NCI-H748 (cell line): Measurements from ENCODE around the gene MT1E.
"Not testable (repeated sequence)": the region's sequence is repeated elsewhere in the genome, so short reads cannot be mapped to it uniquely, and the experiment has no call there.

Experiments used
- DNase-seq: peaks from one replicate; lab custom pipeline; 2025; ENCODE audit not compliant: unreplicated experiment; lab: John Stamatoyannopoulos, UW

MT1E gene

DNA sequence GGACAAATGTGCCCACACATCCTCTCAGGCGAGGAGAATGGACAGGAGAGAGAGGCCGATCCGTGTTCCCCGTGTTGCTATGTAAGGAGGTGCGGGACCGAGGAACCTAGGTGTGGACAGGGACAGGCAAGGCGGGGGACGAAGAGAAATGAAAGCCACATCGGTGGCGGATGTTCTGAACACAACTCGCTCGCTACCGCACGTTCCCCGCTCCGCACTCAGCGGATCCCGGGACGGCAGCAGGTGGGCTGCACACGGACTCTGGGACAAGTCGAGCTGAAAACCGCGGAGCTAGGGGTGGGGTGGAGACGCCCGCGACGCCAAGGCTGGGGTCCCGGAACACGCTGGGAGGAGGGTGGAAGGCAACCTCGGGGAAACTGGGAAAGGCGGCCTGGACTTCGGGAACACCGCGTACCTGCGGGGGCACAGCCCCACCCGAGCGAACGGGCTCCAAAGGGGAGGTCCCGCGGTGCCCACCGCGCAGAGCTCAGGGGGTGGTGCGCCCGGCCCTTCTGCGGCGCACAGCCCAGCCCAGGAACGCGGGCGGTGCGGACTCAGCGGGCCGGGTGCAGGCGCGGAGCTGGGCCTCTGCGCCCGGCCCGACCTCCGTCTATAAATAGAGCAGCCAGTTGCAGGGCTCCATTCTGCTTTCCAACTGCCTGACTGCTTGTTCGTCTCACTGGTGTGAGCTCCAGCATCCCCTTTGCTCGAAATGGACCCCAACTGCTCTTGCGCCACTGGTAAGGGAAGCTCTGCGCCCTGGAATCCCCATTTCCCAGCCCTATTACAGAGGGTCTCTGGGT, at the start of gene MT1E:
Gene MT1E (plus strand): TSS at position 642 of the 803 bp plus-strand sequence. CDS start 71 bp downstream, at position 713.
- peak; percentile 3 for DNase-seq

DNA sequence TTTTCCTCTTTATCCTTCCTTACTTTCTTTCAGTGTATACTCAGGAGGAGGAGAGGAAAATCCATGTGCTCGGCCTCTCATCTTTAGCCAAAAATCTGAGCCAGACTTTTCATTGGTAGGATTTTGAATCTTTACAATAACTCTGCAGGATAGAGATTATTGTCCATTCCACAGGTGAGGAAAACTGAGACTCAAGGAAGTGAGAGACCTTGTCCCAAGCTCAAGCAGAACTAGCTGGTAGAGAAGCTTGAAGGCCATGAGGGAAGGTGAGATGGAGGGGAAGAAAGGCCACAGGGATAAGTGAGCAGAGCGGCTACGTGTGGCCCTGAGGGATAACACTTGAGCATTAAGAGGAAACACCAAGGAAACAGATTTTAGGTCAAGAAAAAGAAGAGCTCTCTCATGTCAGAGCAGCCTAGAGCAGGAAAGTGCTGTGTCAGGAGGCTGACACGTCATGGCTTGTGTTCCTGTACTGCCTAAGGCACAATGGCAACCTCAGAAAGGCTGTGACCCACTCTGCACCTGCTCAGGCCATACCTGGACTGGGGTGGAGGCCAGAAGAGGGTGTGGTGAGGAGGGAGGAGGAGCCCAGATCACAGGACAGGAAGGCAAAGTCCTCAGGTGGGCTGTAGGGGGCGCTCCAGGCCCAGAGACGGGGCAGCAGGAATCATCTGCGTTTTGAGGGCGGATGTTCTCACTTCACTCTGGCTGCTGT, 48.8 kb upstream of the MT1E start:
- DNase-seq, result peak; percentile 61

DNA sequence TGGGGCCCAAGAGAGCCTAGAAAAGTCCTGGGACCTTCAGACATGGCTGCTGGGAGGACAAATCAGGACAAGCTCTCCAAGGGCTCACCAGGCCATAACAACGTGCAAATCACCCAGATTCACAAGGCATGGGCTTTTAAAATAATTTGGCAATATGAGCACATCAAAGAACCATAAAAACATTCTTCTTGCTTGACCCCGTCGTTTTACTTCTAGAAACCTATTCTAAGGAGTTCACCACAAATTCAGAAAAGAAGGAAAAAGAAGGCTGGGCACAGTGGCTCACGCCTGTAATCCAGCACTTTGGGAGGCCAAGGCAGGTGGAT, 48.3 kb upstream of the MT1E start:
- no peak for DNase-seq

DNA sequence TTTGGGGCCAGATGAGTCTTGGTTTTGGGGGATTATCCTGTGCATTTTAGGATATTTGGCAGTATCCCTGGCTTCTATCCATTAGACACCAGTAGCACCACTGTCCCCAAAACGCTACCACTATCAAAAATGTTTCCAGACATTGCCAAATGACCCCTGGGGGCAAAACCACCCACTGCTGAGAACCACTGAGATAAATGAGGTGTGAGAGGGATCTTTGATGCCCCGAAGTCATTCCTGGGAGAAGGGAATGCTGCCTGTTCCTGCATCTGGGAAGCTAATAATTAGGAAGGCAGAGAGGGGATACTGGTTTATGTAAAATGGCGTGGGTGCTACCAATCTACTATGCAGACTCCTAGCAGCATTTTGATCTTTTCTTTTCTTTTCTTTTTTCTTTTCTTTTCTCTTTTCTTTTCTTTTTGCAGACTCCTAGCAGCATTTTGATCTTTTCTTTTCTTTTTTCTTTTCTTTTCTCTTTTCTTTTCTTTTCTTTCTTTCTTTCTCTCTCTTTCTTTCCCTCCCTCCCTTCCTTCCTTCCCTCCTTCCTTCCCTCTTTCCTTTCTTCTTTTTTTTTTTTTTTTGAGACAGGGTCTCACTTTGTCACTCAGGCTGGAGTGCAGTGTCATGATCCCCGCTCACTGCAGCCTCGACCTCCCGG, 45.1 kb upstream of the MT1E start:
- no peak for DNase-seq

DNA sequence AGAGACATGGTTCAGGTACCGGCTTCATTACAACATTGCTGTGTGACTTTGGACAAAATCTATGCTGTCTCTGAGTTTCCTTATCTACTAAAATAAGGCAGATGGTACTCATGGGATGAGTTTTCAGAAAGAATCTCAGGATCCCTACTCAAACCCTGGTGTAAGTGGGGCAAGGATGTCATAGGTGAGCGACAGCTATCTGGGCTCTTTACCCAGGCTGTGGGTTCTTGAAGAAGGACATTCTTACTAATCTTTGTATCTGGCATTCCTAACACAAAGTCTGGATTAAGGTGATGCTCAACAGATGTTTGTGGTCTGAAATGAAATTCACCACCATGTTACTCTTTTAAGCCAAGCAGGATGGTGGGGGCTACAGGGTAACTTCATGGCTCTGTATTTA, 42.7 kb upstream of the MT1E start:
- DNase-seq, result not testable (repeated sequence)

DNA sequence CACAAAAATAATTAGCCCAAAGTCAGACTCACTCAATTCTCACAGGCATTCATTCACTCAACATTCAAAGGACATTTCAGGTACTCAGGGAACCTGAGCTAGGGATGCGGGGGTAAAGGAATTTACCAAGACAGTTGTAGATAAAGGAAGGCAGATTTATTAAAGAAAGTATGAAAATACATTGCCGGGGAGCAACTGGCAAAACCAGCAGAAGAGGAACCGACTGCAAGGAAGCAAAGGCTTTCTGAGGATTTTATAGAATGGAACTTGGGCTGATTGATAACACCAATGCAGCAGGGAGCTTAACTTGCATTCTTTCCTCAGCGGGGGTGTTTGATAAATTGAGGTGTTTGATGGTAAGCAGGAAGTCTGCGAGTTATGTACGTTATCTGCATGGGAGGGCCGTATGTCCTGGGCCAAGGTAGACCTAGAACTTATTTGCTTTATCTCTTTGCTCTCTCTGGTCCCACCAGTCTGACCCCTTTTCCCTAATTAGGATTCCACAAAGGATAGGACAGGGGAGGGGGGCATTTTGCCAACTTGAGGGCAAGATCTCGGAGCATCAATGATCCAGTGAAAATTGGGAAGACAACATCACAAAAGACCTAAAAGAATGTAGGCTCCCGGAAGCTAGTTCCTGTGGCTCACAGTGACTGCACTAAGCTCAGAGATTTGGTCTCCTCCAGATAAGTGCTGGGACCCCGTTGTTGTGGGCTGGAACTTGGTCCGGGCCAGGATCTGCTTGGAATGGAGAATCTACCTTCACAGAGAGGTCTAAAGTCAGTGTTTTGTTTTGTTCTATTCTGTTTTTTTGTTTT, 42.0 kb upstream of the MT1E start:
- DNase-seq, result no peak

DNA sequence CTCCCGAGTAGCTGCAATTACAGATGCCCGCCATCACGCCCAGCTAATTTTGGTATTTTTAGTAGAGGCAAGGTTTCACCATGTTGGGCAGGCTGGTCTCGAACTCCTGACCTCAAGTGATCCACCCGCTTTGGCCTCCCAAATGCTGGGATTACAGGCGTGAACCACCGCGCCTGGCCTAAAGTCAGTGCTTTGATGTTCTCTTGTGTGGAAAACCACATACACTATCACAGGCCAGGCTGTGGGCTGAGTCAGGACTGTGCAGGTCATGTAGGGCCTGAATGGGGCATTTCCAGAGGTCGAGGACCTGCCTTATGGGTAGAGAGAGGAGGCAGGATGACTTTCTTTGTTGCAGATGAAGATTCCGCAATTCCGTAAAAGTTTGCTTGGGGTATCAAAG, 41.3 kb upstream of the MT1E start:
- no peak for DNase-seq

DNA sequence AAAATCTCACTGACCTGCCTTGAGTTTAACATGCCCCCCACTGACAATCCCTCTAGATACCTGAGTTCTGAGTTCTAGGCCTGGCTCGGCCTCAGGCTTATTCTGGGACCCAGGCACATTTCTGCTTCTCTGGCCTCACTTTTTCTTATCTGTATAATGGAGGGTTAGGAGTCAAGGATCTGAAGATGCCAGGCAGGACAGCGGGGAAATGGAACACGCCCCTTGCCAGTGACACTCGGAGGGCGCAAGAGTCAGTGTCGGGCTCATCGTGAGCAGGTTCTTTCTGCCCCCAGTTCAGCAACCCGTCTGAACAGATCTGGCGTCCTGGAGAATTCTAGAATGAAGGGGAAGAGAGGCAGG, 36.8 kb upstream of the MT1E start:
- no peak for DNase-seq

DNA sequence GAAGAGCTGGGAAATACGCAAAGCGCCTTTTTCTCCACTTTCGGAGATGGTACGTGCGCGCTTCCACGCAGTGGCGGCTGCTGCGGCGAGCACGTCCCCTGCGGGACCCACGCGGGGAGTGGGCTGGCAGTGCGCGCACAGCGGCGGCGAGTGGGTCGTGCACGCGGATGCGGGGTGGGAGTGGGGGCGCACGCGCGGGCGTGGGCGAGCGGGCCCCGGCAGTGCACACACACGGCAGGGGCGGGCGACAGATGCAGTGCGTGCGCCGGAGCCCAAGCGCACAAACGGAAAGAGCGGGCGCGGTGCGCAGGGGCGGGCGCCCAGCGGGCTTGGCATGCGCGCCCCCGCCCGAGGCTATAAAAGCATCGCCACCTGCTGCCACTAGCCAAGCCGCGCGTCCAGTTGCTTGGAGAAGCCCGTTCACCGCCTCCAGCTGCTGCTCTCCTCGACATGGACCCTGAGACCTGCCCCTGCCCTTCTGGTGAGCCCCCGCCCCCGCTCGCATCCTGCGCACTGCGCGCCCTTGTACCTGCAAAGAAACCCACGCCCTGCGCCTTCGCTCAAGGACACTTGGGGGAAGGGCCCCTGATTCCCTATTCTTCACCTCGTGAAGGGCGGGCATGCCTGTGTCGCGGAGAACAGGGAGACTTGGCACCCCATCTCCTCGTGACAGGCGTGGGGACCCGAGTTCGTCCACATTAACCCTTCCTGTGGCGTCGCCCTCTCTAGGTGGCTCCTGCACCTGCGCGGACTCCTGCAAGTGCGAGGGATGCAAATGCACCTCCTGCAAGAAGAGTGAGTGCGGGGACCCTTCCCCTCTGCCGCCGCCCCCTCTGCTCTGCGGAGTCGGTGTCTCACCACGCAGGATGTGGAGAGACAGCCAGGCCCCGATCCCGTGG, 36.2 kb upstream of the MT1E start, which contains the start of gene MT3:
Gene MT3 (plus strand): TSS at position 388 of the 899 bp plus-strand sequence. CDS start 63 bp downstream, at position 451.
- peak; percentile 75 for DNase-seq

DNA sequence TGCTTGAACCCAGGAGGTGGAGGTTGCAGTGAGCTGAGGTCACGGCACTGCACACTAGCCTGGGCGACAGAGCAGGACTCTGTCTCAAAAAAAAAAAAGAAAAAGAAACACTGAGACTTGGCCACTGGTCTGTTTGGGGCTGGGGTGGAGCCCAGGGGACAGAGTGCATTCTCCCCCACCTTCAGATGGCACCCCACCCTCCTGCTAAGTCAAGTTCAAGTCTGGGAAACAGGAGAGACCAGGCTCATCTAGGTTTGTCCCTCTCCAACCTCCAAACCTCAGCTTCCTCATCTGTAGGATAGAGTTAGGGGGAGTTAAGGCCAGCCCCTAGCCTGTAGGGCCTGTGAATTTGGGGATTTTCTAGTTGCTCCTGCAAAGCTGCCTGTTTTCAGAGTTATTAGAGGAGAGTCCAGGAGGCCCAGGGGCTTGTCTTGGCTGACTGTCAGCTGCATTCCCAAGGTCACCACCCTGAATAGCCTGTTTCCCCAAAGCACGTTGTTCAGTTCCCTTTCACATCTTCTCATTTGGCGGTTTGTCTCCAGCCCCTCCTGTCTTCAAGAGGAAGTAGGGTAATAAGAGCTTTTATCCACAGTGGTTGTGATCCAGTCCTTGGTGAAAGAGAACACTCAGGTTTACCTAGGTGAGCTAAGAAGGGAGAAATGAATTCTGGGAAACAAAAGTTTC, 34.1 kb upstream of the MT1E start:
- no peak for DNase-seq

DNA sequence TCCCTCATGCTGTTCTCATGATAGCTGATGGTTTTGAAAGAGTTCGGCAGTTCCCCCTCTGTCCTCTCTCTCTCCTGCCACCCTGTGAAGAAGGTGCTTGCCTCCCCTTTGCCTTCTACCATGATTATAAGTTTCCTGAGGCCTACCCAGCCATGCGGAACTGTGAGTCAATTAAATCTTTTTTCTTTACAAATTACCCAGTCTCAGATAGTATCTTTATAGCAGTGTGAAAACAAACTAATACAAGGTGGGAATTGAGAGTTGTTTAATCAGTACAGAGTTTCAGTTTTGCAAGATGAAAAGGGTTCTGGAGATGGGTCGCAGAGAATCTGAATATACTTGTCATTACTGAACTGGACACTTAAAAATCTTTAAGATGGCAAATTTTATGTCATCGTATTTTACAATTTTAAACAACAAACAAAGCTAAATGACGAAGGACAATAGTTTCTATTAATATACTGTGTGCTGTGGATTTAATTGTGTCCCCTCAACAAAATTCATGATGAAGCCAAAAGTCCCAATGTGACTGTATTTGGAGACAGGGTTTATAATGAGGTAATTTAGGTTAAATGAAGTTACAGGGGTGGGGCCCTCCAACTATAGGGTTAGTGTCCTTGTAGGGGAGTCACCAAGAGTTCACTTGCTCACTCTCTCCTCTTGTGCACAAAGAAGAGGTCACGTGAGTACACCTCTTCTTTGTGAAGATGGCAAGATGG, 31.8 kb upstream of the MT1E start:
- no peak for DNase-seq

DNA sequence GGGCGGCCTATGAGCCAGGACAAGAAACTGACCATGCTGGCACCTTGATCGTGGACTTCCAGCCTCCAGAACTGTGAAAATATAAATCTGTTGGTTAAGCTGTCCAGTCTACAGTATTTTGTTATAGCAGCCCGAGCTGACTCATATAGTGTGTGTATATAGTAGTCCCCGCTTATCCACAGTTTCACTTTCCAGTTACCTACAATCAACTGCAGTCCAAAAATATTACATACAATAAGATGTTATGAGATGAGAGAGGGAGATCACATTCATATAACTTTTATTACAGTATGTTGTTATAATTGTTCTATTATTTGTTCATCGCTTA, 31.3 kb upstream of the MT1E start:
- no peak for DNase-seq

DNA sequence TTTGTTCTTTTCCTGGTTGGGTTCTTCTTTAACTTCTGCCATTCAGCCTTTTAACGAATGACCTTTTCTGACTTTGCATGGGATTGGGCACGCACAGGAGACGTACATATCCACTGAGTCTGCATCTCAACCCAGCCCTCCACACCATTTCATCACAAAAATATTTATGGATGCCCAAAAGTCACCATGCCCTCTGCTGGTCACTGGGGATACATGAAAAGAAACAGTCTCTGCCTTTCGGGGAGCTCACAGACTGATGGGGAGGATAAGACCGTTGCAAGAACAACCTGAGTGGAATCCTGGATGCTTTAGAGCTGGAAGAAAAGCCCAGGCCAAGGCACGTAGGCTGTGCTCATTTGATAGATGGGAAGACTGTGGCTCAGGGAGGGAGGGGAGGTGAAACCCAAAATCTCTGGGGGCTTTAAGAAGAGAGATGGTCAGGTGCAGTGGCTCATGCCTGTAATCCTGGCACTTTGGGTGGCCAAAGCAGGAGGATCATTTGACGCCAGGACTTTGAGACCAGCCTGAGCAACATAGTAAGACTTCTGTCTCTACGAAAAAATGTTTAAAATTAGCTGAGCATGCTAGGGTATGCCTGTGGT, 25.1 kb upstream of the MT1E start:
- DNase-seq, result peak; percentile 33

DNA sequence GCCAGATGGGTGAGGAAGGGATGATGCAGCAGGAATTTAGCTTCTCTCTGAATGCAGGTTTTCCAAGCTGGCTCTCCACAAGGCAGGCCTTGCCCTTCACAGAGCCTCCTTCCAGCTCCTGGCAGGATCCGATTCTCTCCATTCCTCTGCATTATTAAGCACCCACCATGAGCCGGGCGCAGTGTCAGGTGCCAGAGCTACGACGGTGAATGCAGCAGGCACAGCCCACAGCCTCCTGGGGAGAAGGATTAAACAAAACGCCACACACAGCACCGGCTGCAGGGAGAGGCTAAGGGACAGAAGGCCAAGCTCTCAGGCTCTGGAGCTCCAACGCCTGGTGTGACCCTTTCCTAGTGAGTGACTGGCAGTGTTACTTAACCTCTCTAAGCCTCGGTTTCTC, 24.3 kb upstream of the MT1E start:
- DNase-seq, result no peak

DNA sequence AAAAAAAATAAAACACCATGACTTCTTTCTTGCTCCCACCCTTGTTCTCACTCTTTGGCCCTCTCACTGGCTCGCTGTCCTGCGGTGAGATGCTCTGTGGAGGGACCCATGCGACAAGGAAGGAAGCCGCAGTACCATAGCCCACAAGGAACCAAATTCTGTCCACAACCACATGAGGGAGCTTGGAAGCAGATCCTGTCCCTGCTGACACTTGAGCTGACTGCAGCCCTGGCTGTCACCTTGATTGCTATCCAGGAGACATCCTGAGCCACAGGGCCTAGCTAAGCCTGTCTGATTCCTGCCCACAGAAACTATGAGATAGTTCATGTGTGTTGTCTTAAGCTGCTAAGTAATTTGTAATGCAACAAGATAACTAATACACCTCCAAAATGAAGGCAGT, 22.0 kb upstream of the MT1E start:
- DNase-seq, result peak; percentile 20

DNA sequence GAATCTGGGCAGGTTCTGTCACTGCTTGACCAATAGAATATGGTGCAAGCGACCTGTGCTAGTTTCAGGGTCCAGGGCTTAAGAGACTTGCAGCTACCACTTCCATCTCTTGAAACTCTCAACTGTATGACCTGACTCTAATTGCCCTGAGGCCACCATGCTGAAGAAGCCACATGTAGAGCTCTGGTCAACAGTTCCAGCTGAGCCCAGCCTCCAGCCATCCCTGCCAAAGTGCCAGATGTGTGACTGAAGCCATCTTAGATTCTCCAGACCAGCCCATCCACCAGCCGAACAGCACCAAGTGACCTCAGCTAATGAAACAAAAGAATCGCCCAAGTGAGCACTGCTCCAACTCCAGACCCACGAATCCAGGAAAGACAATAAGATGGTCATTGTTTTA, 20.6 kb upstream of the MT1E start:
- no peak for DNase-seq

DNA sequence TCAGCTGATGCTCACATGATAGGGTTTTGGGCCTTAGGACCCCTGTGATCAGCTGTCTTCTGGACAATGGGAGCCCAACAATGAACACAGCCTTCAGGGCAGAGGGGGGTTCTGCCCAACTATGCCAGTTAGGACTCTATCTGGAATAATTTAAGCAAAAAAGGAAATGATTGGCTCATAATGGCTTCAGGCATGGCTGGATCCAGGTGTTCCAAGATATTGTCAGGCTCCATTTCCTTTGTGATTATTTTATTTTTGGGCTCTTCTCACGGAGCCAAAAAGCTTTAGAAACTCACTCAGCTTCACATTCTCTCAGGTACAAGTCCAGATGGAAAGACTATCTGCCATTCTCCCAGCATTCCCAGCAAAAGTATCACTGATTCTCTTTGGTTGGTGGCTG, 20.1 kb upstream of the MT1E start:
- DNase-seq, result no peak

DNA sequence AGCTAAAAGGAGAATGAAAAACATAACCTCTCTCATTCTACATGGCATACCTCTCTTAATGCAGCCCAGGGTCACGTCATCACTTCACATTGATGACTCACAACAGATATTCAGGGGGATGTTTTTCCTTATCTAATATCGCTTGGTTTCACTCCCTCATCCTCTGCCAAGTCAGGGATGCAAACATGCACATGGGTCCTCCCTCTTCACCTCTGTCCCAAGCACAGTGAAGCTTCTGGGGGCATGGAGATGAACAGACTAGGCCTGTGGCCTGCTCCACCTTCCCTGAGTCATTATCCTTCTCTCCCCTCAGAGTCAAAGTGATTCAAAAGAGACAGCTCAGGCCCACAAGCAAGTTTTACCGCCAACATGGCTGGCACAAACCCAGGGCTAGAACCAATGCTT, 19.5 kb upstream of the MT1E start:
- DNase-seq, result no peak
